ENCODE data around the gene HINFP.

HINFP gene

DNA sequence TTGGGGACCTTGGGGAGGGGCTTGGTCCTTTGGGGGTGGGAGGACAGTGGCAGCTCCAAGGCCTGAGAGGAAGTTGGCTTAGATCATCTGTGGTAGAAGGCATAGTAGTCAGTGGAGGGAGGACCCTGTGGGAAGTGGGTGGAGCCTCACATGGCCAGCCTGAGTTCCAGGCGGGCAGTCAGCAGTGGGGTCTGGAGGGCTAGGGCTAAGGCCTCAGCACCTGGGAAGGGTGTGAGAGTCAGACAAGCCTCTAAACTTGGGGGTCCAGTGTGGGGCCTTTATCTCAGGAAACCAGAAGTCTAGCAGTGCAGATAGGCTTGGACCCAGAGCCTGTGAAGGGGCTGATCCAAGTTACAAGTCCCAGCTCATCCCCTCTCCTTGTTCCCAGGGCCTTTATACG, 51.1 kb downstream of the HINFP start:
- TF ChIP-seq GLIS3 (CRISPR knock-in tag; IDR thresholded peaks at IDR 0.05), result no peak
- TF ChIP-seq CSDC2 (CRISPR knock-in tag; IDR thresholded peaks at IDR 0.05), result no peak
- TF ChIP-seq CSRNP3 (CRISPR knock-in tag; IDR thresholded peaks at IDR 0.05), result no peak
- no peak for TF ChIP-seq ARNTL (CRISPR knock-in tag; IDR thresholded peaks at IDR 0.05; ENCODE audit: borderline replicate concordance, low read depth)
- TF ChIP-seq, protein P1, sequence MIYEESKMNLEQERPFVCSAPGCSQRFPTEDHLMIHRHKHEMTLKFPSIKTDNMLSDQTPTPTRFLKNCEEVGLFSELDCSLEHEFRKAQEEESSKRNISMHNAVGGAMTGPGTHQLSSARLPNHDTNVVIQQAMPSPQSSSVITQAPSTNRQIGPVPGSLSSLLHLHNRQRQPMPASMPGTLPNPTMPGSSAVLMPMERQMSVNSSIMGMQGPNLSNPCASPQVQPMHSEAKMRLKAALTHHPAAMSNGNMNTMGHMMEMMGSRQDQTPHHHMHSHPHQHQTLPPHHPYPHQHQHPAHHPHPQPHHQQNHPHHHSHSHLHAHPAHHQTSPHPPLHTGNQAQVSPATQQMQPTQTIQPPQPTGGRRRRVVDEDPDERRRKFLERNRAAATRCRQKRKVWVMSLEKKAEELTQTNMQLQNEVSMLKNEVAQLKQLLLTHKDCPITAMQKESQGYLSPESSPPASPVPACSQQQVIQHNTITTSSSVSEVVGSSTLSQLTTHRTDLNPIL (CRISPR knock-in tag; IDR thresholded peaks at IDR 0.05; ENCODE audit: low read depth), result no peak
- no peak for TF ChIP-seq TCF4 (CRISPR knock-in tag; IDR thresholded peaks at IDR 0.05; ENCODE audit: borderline replicate concordance)
- TF ChIP-seq ZNF70 (CRISPR knock-in tag; IDR thresholded peaks at IDR 0.05), result no peak
- TF ChIP-seq PPARA (CRISPR knock-in tag; IDR thresholded peaks at IDR 0.05; ENCODE audit: borderline replicate concordance), result no peak
- TF ChIP-seq ESRRG (CRISPR knock-in tag; IDR thresholded peaks at IDR 0.05), result no peak
- TF ChIP-seq ZFP3 (CRISPR knock-in tag; IDR thresholded peaks at IDR 0.05), result no peak
- no peak for TF ChIP-seq ZNF8 (CRISPR knock-in tag; IDR thresholded peaks at IDR 0.05)
- no peak for ATAC-seq

DNA sequence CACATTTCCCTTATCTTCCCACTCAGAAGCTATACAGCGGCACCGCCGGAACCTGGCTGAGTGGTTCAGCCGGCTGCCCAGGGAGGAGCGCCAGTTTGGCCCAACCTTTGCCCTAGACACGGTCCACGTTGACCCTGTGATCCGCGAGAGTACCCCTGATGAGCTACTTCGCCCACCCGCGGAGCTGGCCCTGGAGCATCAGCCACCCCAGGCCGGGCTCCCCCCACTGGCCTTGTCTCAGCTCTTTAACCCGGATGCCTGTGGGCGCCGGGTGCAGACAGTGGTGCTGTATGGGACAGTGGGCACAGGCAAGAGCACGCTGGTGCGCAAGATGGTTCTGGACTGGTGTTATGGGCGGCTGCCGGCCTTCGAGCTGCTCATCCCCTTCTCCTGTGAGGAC, 52.1 kb downstream of the HINFP start:
- no peak for TF ChIP-seq ESRRG (CRISPR knock-in tag; IDR thresholded peaks at IDR 0.05)
- no peak for TF ChIP-seq GLIS3 (CRISPR knock-in tag; IDR thresholded peaks at IDR 0.05)
- no peak for TF ChIP-seq ZNF565 (CRISPR knock-in tag; conservative IDR thresholded peaks at IDR 0.05; ENCODE audit: low read depth)
- TF ChIP-seq, protein P2, sequence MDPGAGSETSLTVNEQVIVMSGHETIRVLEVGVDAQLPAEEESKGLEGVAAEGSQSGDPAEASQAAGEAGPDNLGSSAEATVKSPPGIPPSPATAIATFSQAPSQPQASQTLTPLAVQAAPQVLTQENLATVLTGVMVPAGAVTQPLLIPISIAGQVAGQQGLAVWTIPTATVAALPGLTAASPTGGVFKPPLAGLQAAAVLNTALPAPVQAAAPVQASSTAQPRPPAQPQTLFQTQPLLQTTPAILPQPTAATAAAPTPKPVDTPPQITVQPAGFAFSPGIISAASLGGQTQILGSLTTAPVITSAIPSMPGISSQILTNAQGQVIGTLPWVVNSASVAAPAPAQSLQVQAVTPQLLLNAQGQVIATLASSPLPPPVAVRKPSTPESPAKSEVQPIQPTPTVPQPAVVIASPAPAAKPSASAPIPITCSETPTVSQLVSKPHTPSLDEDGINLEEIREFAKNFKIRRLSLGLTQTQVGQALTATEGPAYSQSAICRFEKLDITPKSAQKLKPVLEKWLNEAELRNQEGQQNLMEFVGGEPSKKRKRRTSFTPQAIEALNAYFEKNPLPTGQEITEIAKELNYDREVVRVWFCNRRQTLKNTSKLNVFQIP (CRISPR knock-in tag; IDR thresholded peaks at IDR 0.05; ENCODE audit: borderline replicate concordance, low read depth), result no peak
- no peak for TF ChIP-seq SNAI2 (CRISPR knock-in tag; IDR thresholded peaks at IDR 0.05)
- no peak for TF ChIP-seq RARB (CRISPR knock-in tag; IDR thresholded peaks at IDR 0.05)
- TF ChIP-seq, protein P3, sequence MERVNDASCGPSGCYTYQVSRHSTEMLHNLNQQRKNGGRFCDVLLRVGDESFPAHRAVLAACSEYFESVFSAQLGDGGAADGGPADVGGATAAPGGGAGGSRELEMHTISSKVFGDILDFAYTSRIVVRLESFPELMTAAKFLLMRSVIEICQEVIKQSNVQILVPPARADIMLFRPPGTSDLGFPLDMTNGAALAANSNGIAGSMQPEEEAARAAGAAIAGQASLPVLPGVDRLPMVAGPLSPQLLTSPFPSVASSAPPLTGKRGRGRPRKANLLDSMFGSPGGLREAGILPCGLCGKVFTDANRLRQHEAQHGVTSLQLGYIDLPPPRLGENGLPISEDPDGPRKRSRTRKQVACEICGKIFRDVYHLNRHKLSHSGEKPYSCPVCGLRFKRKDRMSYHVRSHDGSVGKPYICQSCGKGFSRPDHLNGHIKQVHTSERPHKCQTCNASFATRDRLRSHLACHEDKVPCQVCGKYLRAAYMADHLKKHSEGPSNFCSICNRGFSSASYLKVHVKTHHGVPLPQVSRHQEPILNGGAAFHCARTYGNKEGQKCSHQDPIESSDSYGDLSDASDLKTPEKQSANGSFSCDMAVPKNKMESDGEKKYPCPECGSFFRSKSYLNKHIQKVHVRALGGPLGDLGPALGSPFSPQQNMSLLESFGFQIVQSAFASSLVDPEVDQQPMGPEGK (CRISPR knock-in tag; IDR thresholded peaks at IDR 0.05; ENCODE audit: borderline replicate concordance), result no peak
- no peak for TF ChIP-seq CSDC2 (CRISPR knock-in tag; IDR thresholded peaks at IDR 0.05)
- no peak for TF ChIP-seq ISL1 (CRISPR knock-in tag; IDR thresholded peaks at IDR 0.05)
- TF ChIP-seq OSR1 (CRISPR knock-in tag; IDR thresholded peaks at IDR 0.05), result no peak
- no peak for TF ChIP-seq ZNF70 (CRISPR knock-in tag; IDR thresholded peaks at IDR 0.05)
- no peak for TF ChIP-seq ZC3H10 (CRISPR knock-in tag; IDR thresholded peaks at IDR 0.05)
- no peak for TF ChIP-seq TCF4 (CRISPR knock-in tag; IDR thresholded peaks at IDR 0.05; ENCODE audit: borderline replicate concordance)
- no peak for TF ChIP-seq ZNF8 (CRISPR knock-in tag; IDR thresholded peaks at IDR 0.05)
- TF ChIP-seq ZFP3 (CRISPR knock-in tag; IDR thresholded peaks at IDR 0.05), result no peak
- no peak for TF ChIP-seq CSRNP3 (CRISPR knock-in tag; IDR thresholded peaks at IDR 0.05)
- TF ChIP-seq, protein P4, sequence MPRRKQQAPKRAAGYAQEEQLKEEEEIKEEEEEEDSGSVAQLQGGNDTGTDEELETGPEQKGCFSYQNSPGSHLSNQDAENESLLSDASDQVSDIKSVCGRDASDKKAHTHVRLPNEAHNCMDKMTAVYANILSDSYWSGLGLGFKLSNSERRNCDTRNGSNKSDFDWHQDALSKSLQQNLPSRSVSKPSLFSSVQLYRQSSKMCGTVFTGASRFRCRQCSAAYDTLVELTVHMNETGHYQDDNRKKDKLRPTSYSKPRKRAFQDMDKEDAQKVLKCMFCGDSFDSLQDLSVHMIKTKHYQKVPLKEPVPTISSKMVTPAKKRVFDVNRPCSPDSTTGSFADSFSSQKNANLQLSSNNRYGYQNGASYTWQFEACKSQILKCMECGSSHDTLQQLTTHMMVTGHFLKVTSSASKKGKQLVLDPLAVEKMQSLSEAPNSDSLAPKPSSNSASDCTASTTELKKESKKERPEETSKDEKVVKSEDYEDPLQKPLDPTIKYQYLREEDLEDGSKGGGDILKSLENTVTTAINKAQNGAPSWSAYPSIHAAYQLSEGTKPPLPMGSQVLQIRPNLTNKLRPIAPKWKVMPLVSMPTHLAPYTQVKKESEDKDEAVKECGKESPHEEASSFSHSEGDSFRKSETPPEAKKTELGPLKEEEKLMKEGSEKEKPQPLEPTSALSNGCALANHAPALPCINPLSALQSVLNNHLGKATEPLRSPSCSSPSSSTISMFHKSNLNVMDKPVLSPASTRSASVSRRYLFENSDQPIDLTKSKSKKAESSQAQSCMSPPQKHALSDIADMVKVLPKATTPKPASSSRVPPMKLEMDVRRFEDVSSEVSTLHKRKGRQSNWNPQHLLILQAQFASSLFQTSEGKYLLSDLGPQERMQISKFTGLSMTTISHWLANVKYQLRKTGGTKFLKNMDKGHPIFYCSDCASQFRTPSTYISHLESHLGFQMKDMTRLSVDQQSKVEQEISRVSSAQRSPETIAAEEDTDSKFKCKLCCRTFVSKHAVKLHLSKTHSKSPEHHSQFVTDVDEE (CRISPR knock-in tag; IDR thresholded peaks at IDR 0.05), result no peak
- TF ChIP-seq, protein P1 (CRISPR knock-in tag; IDR thresholded peaks at IDR 0.05; ENCODE audit: low read depth), result no peak
- no peak for ATAC-seq
